Keratinocyte (primary cell): ENCODE results near the gene ALOX12B. TPM values are rescaled to one million over a fixed set of nuclear protein-coding genes. Genes with fewer than 3 reads are reported as not detected.

Experiments used
- DNase-seq: peaks from one replicate; pipeline ENCODE4 v3.0.0-alpha.2; 2011; ENCODE audit warnings: low read depth, missing footprints, low spot score
- FAIRE-seq: peaks from 2 replicates; lab custom pipeline; 2011; peaks lifted over from hg19 to GRCh38; lab: Jason Lieb, UNC
- H2AFZ ChIP-seq: 2 replicates; pipeline ENCODE4 v1.6.0; 2012; ENCODE audit warnings: low read length, control low read depth, inconsistent platforms; ENCODE audit not compliant: control insufficient read depth
- H3K27ac ChIP-seq: 2 replicates; pipeline ENCODE4 v1.5.1; 2011; ENCODE audit warnings: low read length; ENCODE audit not compliant: control insufficient read depth, insufficient read depth
- H3K27me3 ChIP-seq: 3 replicates; pipeline ENCODE4 v1.6.0; 2011; ENCODE audit warnings: low read length; ENCODE audit not compliant: control insufficient read depth, insufficient read depth; ENCODE audit errors: extremely low read depth
- H3K36me3 ChIP-seq, 2 experiments: 2 replicates in 1 of 2; 3 replicates in 1 of 2; pipeline ENCODE4 v1.5.1; 2011; ENCODE audit warnings: low read length in 2 of 2, mild to moderate bottlenecking in 1 of 2; ENCODE audit not compliant: control insufficient read depth in 2 of 2, insufficient read depth in 2 of 2; ENCODE audit errors: extremely low read depth in 1 of 2
- H3K4me1 ChIP-seq: 3 replicates; pipeline ENCODE4 v1.5.1; 2011; ENCODE audit warnings: low read length; ENCODE audit not compliant: control insufficient read depth, insufficient read depth; ENCODE audit errors: extremely low read depth
- H3K4me2 ChIP-seq: 3 replicates; pipeline ENCODE4 v1.6.0; 2011; ENCODE audit warnings: low read depth, low read length; ENCODE audit not compliant: control insufficient read depth, insufficient read depth; ENCODE audit errors: extremely low read depth
- H3K4me3 ChIP-seq, 3 experiments: fragments of 200-600 bp in 1 of 3; sonication (generic) in 1 of 3; 2 replicates in 2 of 3; 3 replicates in 1 of 3; pipeline ENCODE4 v1.5.1; 2011 to 2016; ENCODE audit warnings: low read length in 3 of 3, mild to moderate bottlenecking in 3 of 3, control low read depth in 2 of 3, inconsistent platforms in 1 of 3, low read depth in 1 of 3, mixed read lengths in 1 of 3, mixed run types in 1 of 3, moderate library complexity in 1 of 3; ENCODE audit not compliant: control insufficient read depth in 2 of 3, insufficient read depth in 2 of 3; ENCODE audit errors: extremely low read depth in 1 of 3
- H3K79me2 ChIP-seq: 2 replicates; pipeline ENCODE4 v1.6.0; 2012; ENCODE audit warnings: low read length; ENCODE audit not compliant: control insufficient read depth, insufficient read depth
- H3K9ac ChIP-seq: 3 replicates; pipeline ENCODE4 v1.6.0; 2011; ENCODE audit warnings: low read length; ENCODE audit not compliant: control insufficient read depth, insufficient read depth; ENCODE audit errors: extremely low read depth
- H3K9me1 ChIP-seq: 3 replicates; pipeline ENCODE4 v1.6.0; 2011; ENCODE audit warnings: low read length; ENCODE audit not compliant: control insufficient read depth, insufficient read depth; ENCODE audit errors: extremely low read depth
- H3K9me3 ChIP-seq: 2 replicates; pipeline ENCODE4 v1.5.1; 2012; ENCODE audit warnings: low read depth, low read length; ENCODE audit not compliant: control insufficient read depth
- H4K20me1 ChIP-seq: 3 replicates; pipeline ENCODE4 v1.6.0; 2011; ENCODE audit warnings: low read length; ENCODE audit not compliant: control insufficient read depth, insufficient read depth; ENCODE audit errors: extremely low read depth
- EZH2 ChIP-seq: IDR thresholded peaks from one replicate; pipeline ENCODE4 v1.6.1; 2012; ENCODE audit warnings: inconsistent platforms, mild to moderate bottlenecking, low read length, moderate library complexity
- dilution Hi-C: fragments of 300-500 bp; cut with MboI; formaldehyde crosslinking; loops from one replicate; pipeline ENCODE4 v1.7.0; 2020; ENCODE audit warnings: low sequenced_read_pairs; ENCODE audit not compliant: extremely low pct_ligation_motif_present
- polyA plus RNA-seq, 5 experiments: library from polyadenylated mRNA; depleted of rRNA in 3 of 5; stranded (reverse) in 3 of 5; stranded (forward) in 1 of 5; unstranded in 1 of 5; fragments of >200 nt; gene quantifications; 1 replicate in 1 of 5; 2 replicates in 3 of 5; 3 replicates in 1 of 5; pipeline versions ENCODE4 v1.2.1 to v1.2.3, GENCODE V29; 2011 to 2012; ENCODE audit warnings: missing spikeins in 2 of 5, low read depth in 1 of 5, low replicate concordance in 1 of 5
- TF ChIP-seq, protein P1 (sequence below), 3 experiments: IDR thresholded peaks in 1 of 3; conservative IDR thresholded peaks in 1 of 3; optimal IDR thresholded peaks in 1 of 3; 2 replicates in 2 of 3; 3 replicates in 1 of 3; pipeline versions ENCODE3 to v1.5.1; 2011; ENCODE audit warnings: low read length in 3 of 3, mild to moderate bottlenecking in 3 of 3, moderate library complexity in 2 of 3, control low read depth in 1 of 3, inconsistent platforms in 1 of 3; ENCODE audit not compliant: insufficient read depth in 2 of 3; ENCODE audit errors: extremely low read depth in 1 of 3

Gene ALOX12B
- polyA plus RNA-seq, 1 donor (not counting 4 experiments of a cell fraction or from before 2014, with no cell fraction given), result 0.47 TPM

DNA sequence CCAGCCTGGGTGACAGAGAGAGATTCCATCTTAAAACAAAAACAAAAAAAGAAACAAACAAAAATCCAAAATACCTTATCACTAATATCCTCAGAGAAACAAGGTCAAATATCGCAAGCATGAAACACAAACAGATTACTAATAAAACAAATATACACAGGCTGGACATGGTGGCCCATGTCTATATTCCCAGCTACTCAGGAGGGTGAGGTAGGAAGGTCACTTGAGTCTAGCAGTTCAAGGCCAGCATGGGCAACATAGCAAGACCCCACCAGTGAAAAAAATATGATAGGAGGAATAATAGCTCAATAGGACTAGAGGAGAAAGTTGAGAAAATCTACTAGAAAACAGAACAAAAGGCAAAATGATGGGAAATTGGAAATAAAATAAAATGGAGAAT, 55.6 kb downstream of the ALOX12B start:
- Histone ChIP-seq H3K4me3 (no peak overlapping the region), H3K36me3 (no peaks in the 10 kb centered on the region), H3K9me3 (no peaks in the 10 kb centered on the region), H3K27me3 (no peaks in the 10 kb centered on the region), H4K20me1 (no peaks in the 10 kb centered on the region), H3K9ac (no peak overlapping the region), H3K79me2 (no peaks in the 10 kb centered on the region), H3K4me1 (peaks cover 10% of the 10 kb centered on the region), H2AFZ (no peak overlapping the region), H3K27ac (no peak overlapping the region), H3K9me1 (no peaks in the 10 kb centered on the region), H3K4me2 (no peak overlapping the region)
- DNase-seq (no peak), FAIRE-seq (no peak)
- TF ChIP-seq, protein P1, sequence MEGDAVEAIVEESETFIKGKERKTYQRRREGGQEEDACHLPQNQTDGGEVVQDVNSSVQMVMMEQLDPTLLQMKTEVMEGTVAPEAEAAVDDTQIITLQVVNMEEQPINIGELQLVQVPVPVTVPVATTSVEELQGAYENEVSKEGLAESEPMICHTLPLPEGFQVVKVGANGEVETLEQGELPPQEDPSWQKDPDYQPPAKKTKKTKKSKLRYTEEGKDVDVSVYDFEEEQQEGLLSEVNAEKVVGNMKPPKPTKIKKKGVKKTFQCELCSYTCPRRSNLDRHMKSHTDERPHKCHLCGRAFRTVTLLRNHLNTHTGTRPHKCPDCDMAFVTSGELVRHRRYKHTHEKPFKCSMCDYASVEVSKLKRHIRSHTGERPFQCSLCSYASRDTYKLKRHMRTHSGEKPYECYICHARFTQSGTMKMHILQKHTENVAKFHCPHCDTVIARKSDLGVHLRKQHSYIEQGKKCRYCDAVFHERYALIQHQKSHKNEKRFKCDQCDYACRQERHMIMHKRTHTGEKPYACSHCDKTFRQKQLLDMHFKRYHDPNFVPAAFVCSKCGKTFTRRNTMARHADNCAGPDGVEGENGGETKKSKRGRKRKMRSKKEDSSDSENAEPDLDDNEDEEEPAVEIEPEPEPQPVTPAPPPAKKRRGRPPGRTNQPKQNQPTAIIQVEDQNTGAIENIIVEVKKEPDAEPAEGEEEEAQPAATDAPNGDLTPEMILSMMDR (optimal IDR thresholded peaks at IDR 0.05 in 1 of 3, IDR thresholded peaks at IDR 0.05 in 1 of 3, conservative IDR thresholded peaks at IDR 0.05 in 1 of 3; ENCODE audit: extremely low read depth in 1 of 3, insufficient read depth in 2 of 3, low read length in 3 of 3), result no peak
- TF ChIP-seq EZH2, result no peak
- dilution Hi-C loops, result no loop called here

DNA sequence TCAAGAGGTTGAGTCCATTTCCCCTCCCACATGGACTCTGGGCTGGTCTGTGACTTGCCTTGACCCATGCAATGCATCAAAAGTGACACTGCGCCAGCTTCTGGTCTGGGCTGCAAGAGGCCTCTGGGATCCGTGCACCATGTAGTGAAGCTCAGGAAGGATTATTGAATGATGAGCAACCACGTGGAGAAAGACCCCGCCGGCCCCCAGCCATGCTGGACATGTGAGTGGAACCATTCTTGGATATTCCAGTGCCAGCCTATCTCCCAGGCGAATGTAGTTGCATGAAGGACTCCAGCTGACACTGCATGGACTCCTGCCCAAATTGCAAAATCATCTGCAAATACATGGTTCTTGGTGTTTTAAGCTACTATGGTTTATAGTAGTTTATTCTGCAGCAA, 56.3 kb downstream of the ALOX12B start:
- peaks cover 10% of the 10 kb centered on the region for H3K4me1 ChIP-seq
- FAIRE-seq, result no peak
- H3K27me3 ChIP-seq, result no peaks in the 10 kb centered on the region

More for the DNA sequence above, 56.3 kb downstream of the ALOX12B start:
- Histone ChIP-seq H3K27ac (no peak overlapping the region), H3K4me3 (no peak overlapping the region), H3K79me2 (no peaks in the 10 kb centered on the region), H3K36me3 (no peaks in the 10 kb centered on the region), H3K9ac (no peak overlapping the region), H3K9me1 (no peaks in the 10 kb centered on the region), H3K4me2 (no peak overlapping the region), H4K20me1 (no peaks in the 10 kb centered on the region), H3K9me3 (no peaks in the 10 kb centered on the region), H2AFZ (no peak overlapping the region)
- dilution Hi-C loops, result no loop called here
- TF ChIP-seq, protein P1 (optimal IDR thresholded peaks at IDR 0.05 in 1 of 3, IDR thresholded peaks at IDR 0.05 in 1 of 3, conservative IDR thresholded peaks at IDR 0.05 in 1 of 3; ENCODE audit: extremely low read depth in 1 of 3, insufficient read depth in 2 of 3, low read length in 3 of 3), result no peak
- no peak for TF ChIP-seq EZH2
- DNase-seq, result no peak
